Measurements from ENCODE around the gene SFPQ. TPM values are rescaled to one million over a fixed set of nuclear protein-coding genes. Genes with fewer than 3 reads are reported as not detected.
"Not testable (repeated sequence)": the region's sequence is repeated elsewhere in the genome, so short reads cannot be mapped to it uniquely, and the experiment has no call there.

The SFPQ gene, protein sequence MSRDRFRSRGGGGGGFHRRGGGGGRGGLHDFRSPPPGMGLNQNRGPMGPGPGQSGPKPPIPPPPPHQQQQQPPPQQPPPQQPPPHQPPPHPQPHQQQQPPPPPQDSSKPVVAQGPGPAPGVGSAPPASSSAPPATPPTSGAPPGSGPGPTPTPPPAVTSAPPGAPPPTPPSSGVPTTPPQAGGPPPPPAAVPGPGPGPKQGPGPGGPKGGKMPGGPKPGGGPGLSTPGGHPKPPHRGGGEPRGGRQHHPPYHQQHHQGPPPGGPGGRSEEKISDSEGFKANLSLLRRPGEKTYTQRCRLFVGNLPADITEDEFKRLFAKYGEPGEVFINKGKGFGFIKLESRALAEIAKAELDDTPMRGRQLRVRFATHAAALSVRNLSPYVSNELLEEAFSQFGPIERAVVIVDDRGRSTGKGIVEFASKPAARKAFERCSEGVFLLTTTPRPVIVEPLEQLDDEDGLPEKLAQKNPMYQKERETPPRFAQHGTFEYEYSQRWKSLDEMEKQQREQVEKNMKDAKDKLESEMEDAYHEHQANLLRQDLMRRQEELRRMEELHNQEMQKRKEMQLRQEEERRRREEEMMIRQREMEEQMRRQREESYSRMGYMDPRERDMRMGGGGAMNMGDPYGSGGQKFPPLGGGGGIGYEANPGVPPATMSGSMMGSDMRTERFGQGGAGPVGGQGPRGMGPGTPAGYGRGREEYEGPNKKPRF
- 169 and 174 TPM in 2 replicates for total RNA-seq (2014; rRNA removed; shearing (Covaris generic))
- polyA plus RNA-seq (2015; cell fraction: cytosol; rRNA removed) = 165 and 185 TPM in 2 replicates
- polyA plus RNA-seq (2015; cell fraction: nucleus; rRNA removed) = 381 and 457 TPM in 2 replicates

DNA sequence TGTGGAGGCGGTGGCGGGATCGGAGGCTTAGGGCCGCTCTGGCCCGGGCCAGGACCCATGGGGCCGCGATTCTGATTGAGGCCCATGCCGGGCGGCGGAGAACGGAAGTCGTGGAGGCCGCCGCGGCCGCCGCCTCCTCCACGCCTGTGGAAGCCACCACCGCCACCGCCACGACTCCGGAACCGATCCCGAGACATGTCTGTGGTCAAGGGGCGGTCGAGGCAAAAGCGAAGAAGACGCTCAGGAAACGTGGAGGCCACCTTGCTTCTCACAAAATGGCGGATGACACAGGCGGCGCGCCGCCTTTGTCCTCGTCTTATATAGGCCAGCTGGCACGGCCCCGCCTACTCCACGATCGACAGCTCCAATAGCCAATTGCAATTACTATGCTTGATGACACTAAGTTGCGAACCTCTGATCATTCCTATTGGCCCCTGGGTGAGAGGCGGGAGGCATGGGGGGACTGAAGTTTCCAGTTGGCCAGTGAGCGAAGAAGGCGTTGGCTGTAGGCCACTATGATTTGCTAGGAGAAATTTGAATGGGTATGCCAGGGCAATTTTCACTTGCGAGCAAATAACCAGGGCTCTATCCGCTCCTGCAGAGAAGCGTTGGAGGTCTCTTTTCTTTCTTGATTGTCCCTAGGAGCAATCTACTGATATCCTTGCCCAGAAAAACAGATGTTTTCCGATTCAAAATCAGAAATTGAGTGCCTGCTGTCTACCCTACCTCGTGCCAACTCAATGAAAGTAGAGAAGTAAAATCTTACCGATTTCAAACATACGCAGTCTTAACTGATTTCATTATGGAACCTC is at the start of gene SFPQ:
SFPQ (minus strand) TSS at position 293 of the 812 bp plus-strand sequence; CDS start at position 197, 96 bp downstream.
- in situ Hi-C loops (cut with HindIII; ENCODE audit: low pct_unique_long_range_greater_than_20kb, low sequenced_read_pairs) = no loop called here
- DNase-seq (ENCODE audit: low read depth, low spot score) = peak; percentile 98

DNA sequence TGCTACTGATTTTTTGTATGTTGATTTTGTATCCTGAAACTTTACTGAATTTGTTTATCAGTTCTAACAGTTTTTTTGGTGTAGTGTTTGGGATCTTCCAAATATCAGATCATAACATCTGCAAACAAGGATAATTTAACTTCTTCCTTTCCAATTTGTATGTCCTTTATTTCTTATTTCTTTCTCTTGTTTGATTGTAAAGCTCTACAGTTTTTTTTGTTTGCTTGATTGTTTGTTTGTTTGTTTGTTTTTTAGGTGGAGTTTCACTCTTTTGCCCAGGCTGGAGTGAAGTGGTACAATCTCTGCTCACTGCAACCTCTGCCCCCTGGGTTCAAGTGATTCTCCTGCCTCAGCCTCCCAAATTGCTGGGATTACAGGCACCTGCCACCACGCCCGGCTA is 43.8 kb upstream of the SFPQ start:
- in situ Hi-C loops (cut with HindIII; ENCODE audit: low pct_unique_long_range_greater_than_20kb, low sequenced_read_pairs); DNase-seq (ENCODE audit: low read depth, low spot score): not testable (repeated sequence)

GRCh38 chr1:35231287-35231686 is 38.3 kb upstream of the SFPQ start:
- in situ Hi-C loops (cut with HindIII; ENCODE audit: low pct_unique_long_range_greater_than_20kb, low sequenced_read_pairs) = no loop called here
- DNase-seq (ENCODE audit: low read depth, low spot score) = no peak

GRCh38 chr1:35229587-35230360 is 36.8 kb upstream of the SFPQ start:
- no peak for DNase-seq (ENCODE audit: low read depth, low spot score)
- in situ Hi-C loops (cut with HindIII; ENCODE audit: low pct_unique_long_range_greater_than_20kb, low sequenced_read_pairs) = no loop called here

DNA sequence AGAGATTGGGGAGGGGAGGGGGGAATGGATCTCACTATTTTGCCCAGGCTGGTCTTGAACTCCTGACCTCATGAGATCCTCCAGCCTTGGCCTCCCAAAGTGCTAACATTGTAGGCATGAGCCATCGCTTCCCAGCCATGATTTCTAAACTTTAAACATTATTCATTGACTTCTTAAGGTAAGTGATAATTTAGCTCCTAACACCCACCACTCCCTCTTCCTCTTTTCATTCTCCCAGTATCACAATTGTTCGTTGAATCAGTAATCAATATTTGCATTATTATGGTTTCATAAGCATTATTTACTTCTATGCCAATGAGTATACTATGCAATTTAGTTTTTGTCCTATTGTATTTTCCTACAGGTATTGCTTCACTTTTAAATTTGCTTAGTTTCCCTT is 33.6 kb upstream of the SFPQ start:
- in situ Hi-C loops (cut with HindIII; ENCODE audit: low pct_unique_long_range_greater_than_20kb, low sequenced_read_pairs) = no loop called here
- no peak for DNase-seq (ENCODE audit: low read depth, low spot score)

DNA sequence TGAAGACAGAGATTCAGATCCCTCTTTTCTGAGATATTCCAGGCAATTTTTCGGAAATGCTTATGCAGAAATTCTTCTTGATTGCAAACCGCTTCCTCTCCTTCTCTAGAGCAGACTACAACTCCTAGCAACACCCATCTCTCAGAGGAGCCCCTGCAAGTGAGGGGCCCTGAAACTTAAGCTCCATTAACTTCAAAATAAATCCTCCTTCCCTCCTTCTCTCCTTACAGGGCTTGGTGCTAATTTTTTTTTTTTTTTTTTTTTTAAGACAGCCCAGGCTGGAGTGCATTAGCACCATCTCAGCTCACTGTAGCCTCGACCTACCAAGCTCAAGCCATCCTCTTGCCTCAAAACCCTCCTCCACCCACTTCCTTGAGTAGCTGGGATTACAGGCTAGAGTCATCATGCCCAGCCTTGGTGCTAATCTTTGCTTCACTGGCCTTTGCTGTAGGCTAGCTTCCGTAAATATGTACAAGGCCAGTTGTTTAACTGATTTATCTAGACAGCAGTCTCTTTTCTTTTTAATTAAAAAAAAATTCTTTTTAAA is 30.2 kb upstream of the SFPQ start:
- DNase-seq (ENCODE audit: low read depth, low spot score) = no peak
- in situ Hi-C loops (cut with HindIII; ENCODE audit: low pct_unique_long_range_greater_than_20kb, low sequenced_read_pairs) = no loop called here

GRCh38 chr1:35222322-35223083 is 29.6 kb upstream of the SFPQ start:
- in situ Hi-C loops (cut with HindIII; ENCODE audit: low pct_unique_long_range_greater_than_20kb, low sequenced_read_pairs) = no loop called here
- DNase-seq (ENCODE audit: low read depth, low spot score) = no peak

- peak; percentile 60 for DNase-seq (ENCODE audit: low read depth, low spot score)
- in situ Hi-C loops (cut with HindIII; ENCODE audit: low pct_unique_long_range_greater_than_20kb, low sequenced_read_pairs) = no loop called here
Observed at GRCh38 chr1:35220976-35221375, 28.0 kb upstream of the SFPQ start.

DNA sequence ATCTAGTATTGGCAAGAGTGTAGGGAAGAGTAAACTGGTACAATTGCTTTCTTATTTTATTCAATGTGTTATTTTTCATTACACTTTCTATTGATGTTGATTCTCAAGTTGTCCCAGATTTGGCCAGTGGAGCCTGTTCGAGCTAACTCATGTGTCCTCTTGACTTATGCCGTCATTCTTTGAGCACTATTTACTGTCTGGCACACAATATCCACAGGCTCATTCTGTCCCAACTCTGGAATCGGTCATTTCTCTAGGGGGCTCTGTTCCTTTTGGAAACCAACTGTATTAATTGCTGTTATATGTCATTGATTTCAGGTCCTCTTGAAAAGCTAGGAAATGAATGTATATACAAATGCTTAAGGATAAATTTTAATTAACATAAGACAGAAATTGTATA is 22.4 kb upstream of the SFPQ start:
- peak; percentile 14 for DNase-seq (ENCODE audit: low read depth, low spot score)
- in situ Hi-C loops (cut with HindIII; ENCODE audit: low pct_unique_long_range_greater_than_20kb, low sequenced_read_pairs) = no loop called here

DNA sequence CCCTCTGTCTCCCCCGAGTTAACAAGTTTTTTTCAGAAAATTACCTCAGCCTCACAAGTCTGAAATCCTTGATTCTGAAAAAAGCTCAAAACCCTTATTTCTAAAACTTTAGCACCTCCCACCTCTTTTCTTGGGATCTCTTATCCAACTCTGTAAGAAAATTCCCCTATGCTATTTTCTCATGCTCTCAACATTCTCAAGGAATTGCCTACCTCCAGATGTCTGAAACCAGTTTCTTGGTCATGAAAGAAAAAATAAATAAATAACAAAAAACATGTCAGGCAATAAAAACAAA is 18.1 kb upstream of the SFPQ start:
- DNase-seq (ENCODE audit: low read depth, low spot score) = no peak
- in situ Hi-C loops (cut with HindIII; ENCODE audit: low pct_unique_long_range_greater_than_20kb, low sequenced_read_pairs) = no loop called here

- in situ Hi-C loops (cut with HindIII; ENCODE audit: low pct_unique_long_range_greater_than_20kb, low sequenced_read_pairs) = no loop called here
Observed at GRCh38 chr1:35210321-35211119, 17.6 kb upstream of the SFPQ start.

GRCh38 chr1:35203295-35203694 is 10.3 kb upstream of the SFPQ start:
- no peak for DNase-seq (ENCODE audit: low read depth, low spot score)
- in situ Hi-C loops (cut with HindIII; ENCODE audit: low pct_unique_long_range_greater_than_20kb, low sequenced_read_pairs) = no loop called here

More at GRCh38 chr1:35210321-35211119, 17.6 kb upstream of the SFPQ start:
- no peak for DNase-seq (ENCODE audit: low read depth, low spot score)

DNA sequence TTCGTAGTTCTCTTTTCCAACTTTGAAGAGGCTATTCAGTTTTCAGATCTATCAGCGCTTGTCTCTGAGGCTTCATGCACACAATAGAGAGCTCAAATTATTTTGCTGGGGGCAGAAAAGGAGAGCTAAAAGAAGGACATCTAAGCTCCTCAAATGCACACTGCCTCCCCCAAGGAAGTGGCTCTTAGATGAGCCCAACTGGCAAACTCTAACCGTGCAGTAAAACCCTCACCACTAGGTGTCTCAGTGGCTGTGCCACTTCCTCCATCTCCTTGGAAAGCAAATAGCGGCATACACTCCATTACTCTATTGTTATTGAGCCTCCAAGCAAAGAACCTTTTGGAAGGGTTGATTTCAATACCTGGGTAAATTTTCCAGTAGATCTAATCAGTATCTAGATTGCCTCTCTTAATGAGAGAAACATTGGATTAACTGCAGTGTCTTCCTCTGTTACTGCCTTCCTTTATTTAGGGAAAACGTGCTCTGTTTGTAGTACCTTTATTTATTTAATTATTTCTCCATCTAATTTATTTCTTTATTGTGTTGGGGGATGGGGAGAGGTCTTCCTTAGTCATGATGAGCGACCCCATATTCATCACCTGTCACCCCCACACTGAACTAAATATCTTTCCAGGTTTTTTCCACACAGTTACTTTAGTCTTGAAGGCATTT is 9.2 kb upstream of the SFPQ start:
- DNase-seq (ENCODE audit: low read depth, low spot score) = peak; percentile 88
- in situ Hi-C loops (cut with HindIII; ENCODE audit: low pct_unique_long_range_greater_than_20kb, low sequenced_read_pairs) = no loop called here

DNA sequence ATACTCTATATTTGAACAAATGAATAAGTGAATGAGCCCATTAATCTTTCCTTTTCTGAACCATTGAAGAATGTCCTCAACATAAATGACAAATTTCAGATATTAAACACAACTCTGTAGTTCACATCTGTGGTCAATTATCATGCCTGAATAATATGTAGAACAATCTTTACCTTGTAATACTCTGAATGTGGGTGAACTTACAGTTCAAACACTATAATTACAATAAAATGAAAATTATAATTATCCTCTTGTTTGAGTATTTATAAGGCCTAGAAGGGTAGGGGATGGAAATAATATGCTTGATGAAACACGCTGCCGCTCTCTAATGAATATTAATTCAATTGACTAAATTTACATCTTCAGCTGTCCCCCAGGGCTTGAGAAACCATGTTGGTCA is 8.7 kb upstream of the SFPQ start:
- DNase-seq (ENCODE audit: low read depth, low spot score) = no peak
- in situ Hi-C loops (cut with HindIII; ENCODE audit: low pct_unique_long_range_greater_than_20kb, low sequenced_read_pairs) = no loop called here

- in situ Hi-C loops (cut with HindIII; ENCODE audit: low pct_unique_long_range_greater_than_20kb, low sequenced_read_pairs) = no loop called here
- DNase-seq (ENCODE audit: low read depth, low spot score) = peak; percentile 76
Observed at GRCh38 chr1:35192056-35192852, 691 bp downstream of the SFPQ start.

Measured in SK-MEL-5 (cell line).